Right renal cortex interstitium (tissue), 3 donors: ENCODE results near the gene EIF3F. TPM values are rescaled to one million over a fixed set of nuclear protein-coding genes. Genes with fewer than 3 reads are reported as not detected.

Experiments
- DNase-seq, 3 donors: peaks; one replicate each; pipeline ENCODE4 v3.0.0-alpha.2; 2013; ENCODE audit warnings: low read depth in 3 of 3, low spot score in 2 of 3
- polyA plus RNA-seq, 3 donors: library from polyadenylated mRNA; unstranded; fragments of 120-200 nt; gene quantifications; one replicate each; pipeline ENCODE4 v1.2.1, GENCODE V29; 2013; ENCODE audit not compliant: insufficient read length in 3 of 3

EIF3F gene, protein sequence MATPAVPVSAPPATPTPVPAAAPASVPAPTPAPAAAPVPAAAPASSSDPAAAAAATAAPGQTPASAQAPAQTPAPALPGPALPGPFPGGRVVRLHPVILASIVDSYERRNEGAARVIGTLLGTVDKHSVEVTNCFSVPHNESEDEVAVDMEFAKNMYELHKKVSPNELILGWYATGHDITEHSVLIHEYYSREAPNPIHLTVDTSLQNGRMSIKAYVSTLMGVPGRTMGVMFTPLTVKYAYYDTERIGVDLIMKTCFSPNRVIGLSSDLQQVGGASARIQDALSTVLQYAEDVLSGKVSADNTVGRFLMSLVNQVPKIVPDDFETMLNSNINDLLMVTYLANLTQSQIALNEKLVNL
- 100 to 1,000 TPM; 328 to 360 (median 345) TPM for polyA plus RNA-seq

DNA sequence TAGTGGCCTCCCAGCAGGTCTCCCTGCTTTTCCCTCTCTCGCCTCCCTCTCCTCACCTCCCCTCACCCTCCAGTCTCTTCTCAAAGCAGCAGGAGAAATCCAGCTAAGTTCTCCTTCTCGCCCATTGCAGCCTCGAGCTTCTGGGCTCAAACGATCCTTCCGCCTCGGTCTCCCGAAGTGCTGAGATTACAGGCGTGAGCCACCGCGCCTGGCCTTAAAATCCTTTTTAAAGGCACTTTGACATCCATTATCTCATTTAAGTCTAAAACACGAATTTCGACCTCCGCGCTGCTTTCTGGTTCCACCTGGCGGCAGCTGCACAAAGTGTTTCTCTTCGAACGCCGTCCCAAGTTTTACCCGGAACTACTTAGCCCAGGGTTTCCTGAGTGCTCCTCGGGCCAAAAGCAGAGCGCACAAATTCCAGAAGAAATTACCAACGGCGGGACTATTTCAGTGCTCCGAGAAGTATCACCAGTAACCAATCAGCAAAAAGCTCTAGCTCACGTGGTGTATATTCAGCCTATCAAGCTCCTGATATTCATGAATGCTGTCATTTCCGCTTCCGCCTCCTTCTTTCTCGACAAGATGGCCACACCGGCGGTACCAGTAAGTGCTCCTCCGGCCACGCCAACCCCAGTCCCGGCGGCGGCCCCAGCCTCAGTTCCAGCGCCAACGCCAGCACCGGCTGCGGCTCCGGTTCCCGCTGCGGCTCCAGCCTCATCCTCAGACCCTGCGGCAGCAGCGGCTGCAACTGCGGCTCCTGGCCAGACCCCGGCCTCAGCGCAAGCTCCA lies at the start of gene EIF3F:
EIF3F (plus strand) TSS at position 570 of the 792 bp plus-strand sequence; CDS start at position 586, 16 bp downstream.
- peak; percentile 96 to 99 (median 97) for DNase-seq

DNA sequence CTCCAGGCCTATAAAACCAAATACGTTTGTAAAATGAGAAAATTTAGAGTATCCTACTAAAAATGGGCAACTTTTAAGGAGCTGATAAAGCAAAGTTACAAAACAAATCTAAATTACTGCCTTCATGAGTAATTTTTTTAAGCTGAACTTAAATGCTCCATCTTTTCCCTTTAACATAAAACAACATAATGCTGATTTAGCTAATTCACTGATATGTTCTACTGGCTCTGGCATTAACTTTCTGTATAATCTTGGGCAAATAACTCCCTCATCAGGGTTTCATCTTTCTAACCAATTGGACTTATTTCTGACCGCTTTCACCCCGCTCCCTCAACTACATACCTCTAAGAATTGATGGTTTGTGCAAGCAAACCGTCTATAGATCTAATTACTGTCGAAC lies 46.0 kb upstream of the EIF3F start:
- no peak for DNase-seq

DNA sequence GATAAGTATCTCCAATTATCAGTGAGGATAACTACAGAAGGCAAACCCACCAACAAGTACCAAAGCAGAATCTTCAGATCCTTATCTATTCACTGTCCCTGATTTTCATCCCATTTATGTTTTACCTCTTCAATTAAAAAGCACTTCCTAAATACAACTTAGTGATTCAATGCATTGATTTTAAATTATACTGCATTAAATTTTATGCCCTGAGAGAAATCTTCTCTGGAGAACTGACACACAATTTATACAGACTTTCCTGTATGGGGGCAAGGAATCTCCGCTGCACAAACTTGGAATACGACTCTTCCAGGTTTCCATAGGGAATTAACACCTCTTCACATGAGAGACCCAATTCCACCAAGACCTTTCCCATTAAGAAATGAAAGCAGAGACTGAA lies 45.5 kb upstream of the EIF3F start, which contains the start of gene OR10A3:
OR10A3 (minus strand) TSS at position 101 of the 400 bp plus-strand sequence. CDS start 2,188 bp downstream, outside the sequence.
- no peak for DNase-seq

DNA sequence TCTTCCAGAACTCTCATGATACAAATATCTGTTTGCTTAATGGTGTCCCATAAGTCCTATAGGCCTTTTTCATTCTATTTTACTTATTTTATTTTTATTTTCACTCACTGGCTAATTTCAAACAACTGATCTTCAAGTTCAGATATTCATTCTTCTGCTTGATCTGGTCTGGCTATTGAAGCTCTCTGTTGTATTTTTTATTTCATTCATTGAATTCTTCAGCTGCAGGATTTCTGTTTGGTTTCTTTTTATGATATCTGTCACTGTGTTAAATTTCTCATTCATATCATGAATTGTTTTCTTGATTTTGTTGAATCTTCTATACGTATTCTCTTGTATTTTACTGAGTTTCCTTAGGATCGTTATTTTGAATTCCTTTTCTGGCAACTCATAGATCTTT lies 43.0 kb upstream of the EIF3F start:
- DNase-seq = no peak

DNA sequence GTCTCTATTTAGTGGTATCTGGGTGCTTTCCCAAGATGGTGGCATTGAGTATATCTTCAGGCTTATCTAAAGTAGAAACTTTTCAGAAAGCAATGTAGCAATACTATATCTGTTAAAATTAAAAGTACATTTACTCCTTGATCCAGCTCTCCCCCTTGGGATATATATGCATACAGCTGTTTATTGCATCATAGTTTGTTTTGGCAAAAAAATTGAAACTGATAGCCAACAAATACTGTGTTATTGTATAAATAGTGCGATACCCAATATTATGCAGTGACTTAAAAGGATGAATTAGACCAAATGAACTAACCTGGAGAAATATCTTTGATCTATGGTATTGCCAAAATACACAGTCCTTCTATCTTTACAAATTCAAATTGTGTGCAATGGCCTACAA lies 37.2 kb upstream of the EIF3F start:
- DNase-seq = no peak

DNA sequence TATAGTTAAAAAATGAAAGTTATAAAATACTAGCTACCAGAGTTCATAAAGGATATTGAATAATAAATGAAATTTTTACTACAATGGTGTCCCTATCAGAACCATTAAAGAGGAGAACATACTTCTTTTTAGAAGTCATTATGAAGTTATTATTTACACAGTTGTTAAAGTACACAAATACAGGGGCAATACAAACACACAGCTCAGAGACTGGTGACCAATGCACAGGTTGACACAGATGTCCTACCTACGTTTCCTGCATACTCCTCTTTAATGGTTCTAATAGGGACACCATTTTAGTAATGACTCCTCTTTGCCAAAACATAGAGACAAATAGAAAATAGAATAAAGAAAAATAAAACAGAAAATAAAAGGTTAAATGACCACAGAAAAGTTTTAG lies 31.9 kb upstream of the EIF3F start:
- no peak for DNase-seq

DNA sequence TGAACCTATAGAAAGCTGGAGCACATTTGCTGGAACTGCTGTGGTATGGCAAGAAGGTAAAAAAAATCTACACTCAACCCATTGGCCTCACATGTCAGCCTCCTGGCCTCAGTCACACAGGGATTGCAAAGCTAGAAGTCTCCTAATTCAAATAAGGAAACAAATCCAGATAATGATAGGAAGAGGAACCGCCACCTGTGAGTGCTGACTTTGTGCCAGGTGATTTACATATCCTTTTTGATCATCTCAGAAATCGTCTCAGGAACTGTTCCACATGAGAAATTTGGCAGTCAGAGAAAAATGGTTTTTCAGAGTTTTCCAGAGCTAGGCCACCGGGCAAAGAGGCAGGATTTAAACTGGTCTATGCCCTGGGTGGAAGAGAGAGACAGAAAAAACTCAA lies 22.9 kb upstream of the EIF3F start:
- DNase-seq = no peak

DNA sequence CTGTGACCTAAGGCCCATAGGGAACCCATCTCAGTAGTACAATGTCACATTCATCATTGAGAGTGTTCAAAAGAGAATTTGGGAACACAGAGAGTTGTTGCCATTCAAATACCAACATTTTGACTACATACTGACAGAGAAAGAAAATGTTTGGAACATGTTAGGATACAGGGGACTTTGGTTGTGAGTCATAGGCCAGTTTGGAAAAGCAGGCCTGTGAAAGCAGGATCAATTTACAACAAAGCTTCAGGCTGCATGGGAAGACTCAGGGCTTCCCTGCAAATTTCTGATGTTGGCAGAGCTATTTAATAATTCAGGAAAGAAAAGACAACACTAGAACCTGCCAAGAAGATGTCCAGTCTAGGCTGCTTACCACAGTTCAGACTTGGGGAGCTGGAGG lies 22.3 kb upstream of the EIF3F start:
- no peak for DNase-seq

DNA sequence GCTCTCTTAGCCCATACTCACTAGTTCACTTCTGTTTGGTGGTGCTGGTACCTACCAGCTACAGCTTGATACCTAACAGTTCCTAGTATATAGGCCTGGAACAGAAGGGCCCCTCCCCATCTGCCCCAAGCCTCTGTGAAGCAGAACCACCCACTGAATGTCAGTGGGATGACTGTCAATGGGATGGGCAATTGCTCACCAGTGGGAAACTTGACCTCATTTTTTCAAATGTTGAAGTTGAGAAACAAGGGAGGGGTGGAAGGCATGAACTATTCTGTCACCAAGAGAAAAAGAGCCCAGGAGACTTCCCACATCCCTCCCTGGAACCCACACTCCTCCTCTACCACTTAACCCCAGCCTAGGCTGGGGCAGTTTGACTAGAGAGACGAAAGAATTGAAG lies 21.8 kb upstream of the EIF3F start, which contains the start of gene NLRP10:
NLRP10 (minus strand) TSS at position 62 of the 400 bp plus-strand sequence. CDS start 1,952 bp downstream, outside the sequence.
- DNase-seq = no peak

DNA sequence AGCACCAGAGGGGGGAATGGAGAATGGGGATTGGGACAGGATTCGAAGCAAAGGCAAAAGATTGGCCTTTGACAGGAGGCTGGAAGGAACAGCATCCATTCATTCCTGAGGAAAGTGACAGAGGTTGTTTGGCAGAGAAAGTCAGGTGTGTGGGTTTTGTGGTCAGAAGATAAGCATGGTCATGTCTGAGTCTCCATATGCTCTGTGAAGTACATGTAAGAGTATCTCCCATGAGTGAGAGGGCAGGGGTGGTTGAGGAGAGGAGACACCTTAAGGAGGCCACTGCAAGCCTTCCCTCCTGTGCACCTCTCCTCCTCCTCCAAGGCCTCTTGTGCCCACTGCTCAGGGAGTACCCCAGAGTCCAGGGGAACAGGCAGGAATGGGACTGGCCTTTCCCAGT lies 20.0 kb upstream of the EIF3F start:
- no peak for DNase-seq

DNA sequence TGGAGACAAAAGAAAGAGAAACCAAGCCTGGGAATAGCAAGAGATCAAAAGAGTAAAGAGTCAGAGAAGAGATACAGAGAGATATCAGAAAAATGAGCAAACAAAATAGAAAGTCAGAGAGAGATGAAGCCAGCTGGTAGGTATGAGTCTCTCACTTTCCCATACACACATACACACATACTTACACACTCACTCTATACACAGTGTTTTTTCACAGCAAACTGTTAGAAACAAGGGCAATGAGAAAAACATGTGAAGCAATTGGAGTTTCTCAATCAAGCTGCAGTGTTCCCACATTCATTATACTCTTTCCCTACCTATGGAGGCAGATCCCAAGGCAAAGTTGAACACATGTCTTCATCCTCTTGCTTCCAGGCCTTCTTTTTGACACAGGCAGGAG lies 19.3 kb upstream of the EIF3F start:
- DNase-seq = no peak

DNA sequence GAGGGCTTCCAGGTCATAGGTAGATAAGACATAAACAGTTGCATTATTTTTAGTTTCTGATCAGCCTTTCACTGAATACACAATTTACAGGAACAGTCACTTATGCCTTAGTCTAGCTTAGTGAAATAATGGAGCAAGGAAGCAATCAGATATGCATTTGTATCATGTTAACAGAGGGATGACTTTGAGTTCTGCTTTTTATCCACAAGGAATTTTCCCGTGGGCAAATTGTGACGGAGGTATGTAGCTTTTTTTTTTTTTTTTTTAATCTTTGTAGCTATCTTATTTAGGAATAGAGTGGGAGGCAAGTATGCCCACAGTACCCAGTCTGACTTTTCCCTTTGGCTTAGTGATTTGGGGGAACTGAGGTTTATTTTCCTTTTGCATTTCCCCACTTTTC lies 18.5 kb upstream of the EIF3F start:
- DNase-seq = no peak

DNA sequence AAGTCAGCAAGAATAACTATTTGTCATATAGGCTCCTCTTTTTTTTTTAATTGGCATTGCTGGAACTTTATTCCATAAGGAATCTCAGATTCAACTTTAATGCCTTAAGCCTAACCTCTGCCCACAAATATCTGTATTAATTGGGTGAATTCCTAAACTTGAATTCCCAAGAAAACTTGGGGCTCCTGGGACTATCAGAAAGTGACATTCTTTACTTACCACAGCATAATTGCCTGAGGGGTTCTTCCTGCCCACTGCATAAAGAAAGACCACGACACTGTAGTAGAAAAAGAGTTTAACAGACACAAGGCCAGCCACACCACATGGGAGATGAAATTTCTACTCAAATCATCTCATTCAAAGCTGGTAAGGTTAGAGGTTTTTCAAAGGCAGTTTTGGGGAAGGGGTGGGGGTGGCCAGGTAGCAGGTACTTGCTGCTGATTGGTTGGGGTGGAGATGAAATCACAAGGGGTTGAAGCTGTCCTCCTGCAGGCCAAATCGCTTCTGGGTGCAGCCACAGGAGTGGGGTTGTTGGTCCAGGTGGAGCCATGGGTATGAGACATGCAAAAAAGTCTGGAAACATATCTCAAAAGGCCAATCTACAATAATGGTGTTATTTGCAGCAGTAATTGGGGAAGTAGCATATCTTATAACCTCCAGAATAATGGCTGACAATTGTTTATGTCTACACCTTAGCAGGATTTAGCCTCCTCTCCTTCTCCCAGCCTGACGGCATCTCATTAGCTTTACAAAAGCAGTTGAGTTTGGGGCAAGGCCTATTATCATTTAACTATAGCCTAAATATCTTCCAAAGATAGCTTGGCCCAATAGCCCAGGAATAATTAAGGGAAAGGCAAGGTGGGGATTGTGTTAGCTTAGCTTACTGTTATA lies 17.1 kb upstream of the EIF3F start:
- DNase-seq = no peak

DNA sequence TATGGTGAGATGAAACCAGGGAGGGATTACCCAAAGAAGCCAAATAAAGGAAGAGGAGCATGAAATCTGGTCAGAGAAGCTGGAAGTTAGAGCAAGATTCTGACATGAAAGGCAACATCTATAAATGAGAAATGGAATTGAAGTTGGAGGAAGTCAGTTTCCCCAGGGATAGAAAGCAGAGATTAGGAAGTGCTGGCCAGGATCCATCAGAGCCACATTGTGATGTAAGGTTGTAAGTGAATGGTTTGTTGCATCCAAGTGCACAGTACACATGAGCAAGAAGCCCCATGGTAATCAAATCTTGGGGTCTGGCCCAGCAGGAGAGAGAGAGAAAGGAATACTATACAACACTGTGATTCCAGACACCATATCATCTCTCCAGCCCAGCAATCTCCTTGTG lies 15.3 kb upstream of the EIF3F start:
- no peak for DNase-seq

DNA sequence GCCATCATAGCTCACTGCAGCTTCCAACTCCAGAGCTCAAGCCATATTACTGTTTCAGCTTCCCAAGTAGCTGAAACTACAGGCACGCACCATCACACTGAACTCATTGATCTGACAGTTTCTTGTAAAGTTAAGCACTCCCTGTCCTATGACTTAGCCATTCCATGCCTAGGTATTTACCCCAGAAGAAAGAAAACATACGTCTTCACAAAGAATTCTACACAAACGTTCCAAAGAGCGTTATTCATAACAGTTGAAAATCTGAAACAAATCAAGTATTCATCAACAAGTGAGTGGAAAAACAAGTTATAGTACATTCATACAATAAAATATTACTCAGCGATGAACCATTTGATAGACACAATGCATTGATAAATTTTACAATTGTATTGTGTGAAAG lies 14.1 kb upstream of the EIF3F start:
- DNase-seq = no peak

DNA sequence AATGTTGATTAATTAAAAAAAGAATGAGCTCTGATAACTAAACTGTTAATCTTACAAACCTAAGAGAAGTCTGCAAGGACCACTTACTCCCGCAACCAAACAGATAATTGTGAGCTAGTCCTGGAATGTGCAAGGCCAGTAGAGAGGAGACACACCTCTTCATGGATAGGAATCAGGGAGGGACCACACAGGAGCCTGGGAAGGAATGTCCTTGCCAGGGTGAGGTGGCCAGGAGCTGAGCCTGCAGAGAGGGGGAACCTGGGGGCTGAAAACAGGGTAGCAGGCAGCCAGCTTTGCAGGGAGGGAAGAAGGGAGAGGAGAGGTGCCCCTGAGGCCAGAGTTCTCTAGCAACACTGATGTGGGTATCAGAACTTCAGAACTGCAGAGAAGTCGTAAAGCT lies 12.5 kb upstream of the EIF3F start:
- DNase-seq = no peak

DNA sequence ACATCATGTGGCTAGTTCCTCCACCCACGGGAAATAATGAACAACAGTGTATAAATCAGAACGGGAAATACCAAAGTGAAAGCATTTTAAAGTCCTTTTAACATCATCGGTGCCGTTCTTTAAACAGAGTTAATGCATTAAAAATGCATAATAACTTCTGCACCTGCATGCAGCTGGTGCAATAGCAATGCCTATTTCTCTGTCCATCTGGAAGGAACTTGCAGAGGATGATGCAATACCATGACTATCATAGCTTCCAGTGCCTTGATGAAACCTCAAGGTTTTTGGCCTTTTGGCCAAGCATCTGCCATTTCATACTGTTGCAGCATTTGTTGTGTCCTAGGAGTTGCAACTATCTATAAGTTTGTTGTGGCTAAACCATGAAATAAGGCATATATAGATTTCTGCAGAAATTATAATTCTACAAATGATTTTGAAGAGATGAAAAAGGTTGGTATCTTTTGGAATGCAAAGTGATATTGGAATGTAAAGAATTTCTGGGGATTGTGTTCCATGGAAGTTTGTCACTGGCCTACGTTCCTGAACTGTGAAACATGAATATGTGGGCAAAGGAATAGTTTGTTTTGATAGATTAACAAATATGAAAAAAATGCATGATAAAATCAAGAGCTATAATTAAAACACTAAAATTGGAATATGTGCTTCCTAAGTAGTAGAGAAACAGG lies 9.8 kb upstream of the EIF3F start:
- DNase-seq = no peak

DNA sequence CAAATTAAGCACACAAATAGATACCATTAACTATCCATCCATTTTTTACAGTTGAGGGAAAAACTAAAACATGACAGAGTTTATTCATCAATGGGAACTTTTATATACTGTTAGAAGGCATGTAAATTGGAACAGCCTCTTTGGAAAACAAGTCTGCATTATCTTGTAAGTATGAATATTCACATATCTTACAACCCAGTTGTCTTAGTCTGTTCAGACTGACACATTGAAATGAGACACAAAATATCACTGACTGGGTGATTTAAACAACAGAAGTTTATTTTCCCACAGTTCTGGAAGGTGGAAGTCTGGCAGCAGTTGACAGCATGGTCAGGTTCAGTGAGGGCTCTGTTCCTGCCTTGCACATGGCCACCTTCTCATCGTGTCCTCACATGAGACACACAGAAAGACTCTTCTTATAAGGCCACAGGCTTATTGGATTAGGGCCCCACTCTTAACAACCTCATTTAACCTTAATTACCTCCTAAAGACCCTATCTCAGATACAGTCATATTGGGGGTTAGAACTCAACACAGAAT lies 5.4 kb upstream of the EIF3F start:
- DNase-seq = no peak

DNA sequence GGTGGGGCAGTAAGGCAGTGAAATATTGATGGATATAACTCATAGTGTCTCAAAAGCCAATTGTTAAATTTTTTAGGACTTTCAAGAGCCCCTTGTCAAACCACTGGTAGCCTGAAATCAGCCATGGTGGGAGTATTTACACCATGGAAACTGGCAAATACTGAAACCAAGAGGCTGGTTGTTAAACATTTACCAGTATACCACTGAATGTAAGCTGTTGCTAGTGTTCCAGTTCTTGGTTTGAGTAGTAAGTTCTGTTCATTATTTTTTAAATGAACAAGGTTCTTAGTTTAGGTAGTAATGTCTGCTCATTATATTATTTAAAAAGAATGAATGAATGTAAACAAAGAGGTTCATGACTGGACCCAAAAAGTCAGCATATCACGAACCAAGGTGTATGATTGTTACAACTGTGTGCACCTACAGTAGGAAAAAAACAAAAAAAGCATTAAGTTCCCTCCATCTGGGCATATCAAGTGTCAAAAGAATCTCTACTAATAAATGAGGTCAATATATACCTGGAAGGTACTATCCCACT lies 4.5 kb upstream of the EIF3F start:
- no peak for DNase-seq
